ENCODE results near the gene TMEM116.

The TMEM116 gene

DNA sequence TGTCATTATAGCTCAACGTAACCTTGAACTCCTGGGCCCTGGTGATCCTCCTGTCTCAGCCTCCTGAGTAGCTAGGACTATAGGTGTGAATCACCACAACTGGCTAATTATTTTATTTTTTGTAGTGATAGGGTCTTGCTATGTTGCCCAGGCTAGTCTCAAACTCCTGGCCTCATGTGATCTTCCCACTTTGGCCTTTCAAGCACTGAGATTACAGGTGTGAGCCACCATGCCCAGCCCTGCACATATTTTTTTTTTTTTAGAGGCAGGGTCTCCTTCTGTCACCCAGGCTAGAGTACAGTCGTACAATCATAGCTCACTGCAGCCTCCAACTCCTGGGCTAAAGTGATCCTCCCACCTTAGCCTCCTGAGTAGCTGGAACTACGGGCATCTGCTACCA is 8.9 kb downstream of the TMEM116 start:
- TF ChIP-seq, protein P1, sequence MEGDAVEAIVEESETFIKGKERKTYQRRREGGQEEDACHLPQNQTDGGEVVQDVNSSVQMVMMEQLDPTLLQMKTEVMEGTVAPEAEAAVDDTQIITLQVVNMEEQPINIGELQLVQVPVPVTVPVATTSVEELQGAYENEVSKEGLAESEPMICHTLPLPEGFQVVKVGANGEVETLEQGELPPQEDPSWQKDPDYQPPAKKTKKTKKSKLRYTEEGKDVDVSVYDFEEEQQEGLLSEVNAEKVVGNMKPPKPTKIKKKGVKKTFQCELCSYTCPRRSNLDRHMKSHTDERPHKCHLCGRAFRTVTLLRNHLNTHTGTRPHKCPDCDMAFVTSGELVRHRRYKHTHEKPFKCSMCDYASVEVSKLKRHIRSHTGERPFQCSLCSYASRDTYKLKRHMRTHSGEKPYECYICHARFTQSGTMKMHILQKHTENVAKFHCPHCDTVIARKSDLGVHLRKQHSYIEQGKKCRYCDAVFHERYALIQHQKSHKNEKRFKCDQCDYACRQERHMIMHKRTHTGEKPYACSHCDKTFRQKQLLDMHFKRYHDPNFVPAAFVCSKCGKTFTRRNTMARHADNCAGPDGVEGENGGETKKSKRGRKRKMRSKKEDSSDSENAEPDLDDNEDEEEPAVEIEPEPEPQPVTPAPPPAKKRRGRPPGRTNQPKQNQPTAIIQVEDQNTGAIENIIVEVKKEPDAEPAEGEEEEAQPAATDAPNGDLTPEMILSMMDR (IDR thresholded peaks at IDR 0.05): no peak

DNA sequence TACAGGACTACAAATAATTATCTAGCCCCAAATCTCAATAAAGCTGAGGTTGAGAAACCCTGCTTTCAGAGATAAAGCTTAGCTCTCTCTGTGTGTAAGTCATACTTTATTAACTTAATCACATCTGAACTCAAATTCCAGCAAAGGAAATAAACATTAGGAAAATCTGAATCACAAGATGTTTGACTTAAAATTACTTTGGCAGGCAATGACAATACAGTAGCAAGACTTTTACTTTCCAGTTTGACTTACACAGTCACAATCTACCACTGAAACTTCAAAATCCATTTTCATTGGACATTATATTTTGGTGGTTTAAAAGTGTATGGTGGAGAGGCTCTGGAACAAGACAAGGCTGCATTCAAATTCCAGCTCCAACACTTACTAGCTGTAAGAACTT is 11.4 kb downstream of the TMEM116 start:
- TF ChIP-seq, protein P1 (IDR thresholded peaks at IDR 0.05): no peak

DNA sequence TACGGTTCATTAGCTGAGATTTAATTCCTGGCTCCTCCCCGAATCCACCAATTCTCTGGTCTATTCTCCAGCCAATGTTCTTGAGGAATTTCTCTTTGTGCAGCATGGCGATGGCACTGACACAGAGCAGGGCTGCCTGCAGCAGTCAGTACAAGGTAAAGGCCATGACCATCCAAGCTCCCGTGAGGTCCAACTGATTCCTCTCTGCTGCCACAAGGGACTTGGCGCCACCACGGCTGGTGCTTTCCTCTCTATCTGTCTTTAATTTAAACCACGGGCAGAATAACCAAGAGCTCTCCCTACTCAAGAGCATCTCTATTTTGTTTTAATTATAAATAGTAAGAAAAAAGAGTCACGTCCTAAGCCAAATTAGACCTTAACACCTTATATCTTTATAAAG is 12.1 kb downstream of the TMEM116 start:
- TF ChIP-seq, protein P1 (IDR thresholded peaks at IDR 0.05): no peak

DNA sequence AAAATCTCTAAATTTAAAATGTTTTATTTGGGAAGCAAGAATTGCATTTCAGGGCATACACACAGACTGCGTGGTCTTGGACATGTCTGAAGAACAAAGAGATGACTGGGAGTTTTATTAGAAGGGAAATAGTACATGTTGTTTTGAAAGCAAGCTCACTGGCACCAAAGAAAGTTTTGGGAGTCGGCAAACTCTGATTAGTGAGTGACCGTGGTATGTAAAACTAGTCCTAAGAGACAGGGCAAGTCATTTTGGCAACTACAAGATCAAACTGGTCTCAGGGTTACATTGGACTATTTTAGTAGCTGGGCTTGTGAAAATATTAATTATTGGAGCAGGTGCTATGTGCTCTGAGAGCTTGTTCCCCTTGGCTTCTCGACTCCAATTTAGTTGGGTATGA is 14.9 kb downstream of the TMEM116 start:
- TF ChIP-seq, protein P1 (IDR thresholded peaks at IDR 0.05): no peak

DNA sequence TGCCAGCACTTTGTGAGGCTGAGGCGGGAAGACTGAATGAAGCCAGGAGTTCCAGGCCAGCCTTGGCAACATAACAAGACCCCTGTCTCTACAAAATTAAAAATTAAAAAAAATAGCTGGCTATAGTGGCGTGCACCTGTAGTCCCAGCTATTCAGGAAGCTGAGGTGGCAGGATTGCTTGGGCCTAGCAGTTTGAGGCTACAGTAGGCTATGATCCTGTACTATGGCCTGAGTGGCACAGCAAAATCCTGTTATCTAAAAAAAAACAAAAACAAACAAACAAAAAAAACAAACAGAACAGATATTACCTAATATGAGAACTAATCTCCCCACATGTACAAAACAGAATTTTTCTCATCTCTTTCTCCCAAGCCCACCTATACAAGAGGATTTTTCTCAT is 15.7 kb downstream of the TMEM116 start:
- TF ChIP-seq, protein P1 (IDR thresholded peaks at IDR 0.05): no peak

DNA sequence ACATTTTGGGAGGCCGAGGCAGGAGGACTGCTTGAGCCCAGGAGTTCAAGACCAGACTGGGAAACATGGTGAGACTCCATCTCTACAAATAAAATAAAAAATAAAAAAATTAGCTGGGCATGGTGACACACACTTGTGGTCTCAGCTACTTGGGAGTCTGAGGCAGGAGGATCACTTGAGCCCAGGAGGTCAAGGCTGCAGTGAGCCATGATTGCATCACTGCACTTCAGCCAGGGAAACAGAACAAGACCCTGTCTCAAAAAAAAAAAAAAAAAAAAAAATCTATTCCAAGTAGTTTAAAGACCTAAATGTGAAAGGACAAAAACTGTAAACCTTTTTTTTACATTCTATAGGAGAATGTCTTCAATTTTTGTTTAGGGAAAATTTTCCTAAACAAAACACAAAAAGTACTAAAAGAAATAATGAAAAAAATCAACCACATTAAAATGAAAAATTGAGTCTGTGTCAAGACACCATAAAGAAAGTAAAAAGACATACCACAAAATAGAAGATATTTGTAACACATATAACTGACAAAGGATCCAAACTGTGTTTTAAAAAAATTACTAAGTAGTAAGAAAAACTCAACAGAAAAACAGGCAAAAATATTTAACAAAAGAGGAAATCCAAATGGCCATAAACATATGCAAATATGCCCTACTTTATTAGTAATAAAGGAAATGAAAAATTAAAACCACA is 17.0 kb downstream of the TMEM116 start:
- TF ChIP-seq, protein P1 (IDR thresholded peaks at IDR 0.05): no peak

DNA sequence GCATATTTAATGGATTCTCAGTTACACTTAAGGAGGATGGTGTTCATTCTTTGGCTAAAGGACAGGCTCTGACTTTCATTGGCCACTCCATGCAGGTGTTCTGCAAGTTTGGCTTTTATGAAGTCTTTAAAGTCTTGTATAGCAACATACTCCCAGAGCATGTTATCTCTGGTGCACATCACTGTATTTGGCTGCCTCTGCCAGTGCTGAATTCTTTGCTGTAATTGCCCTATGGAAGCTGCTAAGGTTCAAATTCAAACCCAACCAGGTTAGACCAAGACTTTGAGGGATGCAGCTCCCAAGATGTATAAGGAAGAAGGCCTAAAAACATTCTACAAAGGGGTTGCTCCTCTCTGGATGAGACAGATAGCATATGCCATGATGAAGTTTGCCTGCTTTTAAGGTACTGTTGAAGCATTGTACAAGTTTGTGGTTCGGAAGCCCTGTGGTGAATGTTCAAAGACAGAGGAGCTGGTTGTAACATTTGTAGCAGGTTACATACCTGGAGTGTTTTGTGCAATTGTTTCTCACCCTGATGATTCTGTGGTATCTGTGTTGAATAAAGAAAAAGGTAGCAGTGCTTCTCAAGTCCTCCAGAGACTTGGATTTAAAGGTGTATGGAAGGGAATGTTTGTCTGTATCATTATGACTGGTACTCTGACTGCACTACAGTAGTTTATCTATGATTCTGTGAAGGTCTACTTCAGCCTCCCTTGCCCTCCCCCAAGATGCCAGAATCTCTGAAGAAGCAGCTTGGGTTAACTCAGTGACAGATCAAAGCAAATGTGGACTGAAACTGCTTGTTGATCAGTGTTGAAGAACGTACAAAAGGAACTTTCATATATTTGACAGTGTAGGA is 19.4 kb downstream of the TMEM116 start:
- TF ChIP-seq, protein P1 (IDR thresholded peaks at IDR 0.05): no peak
